ENCODE data around the gene FCGR3B.
"Not testable (repeated sequence)": the region's sequence is repeated elsewhere in the genome, so short reads cannot be mapped to it uniquely, and the experiment has no call there.

Gene FCGR3B

DNA sequence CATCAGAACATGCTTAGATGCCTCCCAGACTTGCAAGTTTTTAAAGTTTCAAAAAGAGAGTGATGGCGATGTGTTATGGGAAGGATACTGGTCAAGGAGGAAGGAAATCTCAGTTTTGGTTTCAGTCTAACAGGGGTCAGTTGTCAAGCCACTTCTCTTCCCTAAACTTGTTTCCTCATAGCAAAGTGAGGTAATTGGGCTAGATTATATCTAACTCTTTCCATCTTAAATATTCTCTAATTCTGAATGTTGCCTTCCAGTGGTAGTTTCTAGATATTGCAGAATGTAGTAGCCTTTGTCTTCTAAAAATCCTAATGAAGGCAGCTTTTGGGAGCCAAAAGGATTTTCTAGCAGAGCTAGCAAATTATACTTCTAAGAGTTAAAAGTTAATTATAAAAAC, 11.7 kb upstream of the FCGR3B start:
- H3K4me3 ChIP-seq (ENCODE audit: low read depth, low read length); DNase-seq (ENCODE audit: low read depth): not testable (repeated sequence)

DNA sequence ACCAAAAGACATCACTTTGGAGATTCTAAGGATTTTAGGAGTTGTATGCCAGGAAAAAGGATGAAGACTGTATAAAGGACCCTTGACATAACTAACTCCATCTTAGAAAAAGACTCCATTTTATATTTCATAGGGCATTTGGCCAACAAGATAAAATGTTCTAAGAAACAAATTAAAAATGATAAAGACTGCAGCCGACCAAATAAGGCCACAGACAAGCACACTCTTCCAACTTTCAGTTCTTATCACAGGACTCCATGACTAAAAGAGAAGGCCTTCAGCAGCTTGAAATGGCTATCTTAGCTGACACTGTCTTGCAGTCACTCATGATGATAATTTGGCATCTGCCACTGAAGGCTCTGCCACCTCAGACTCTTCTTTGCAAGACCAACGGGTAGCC, 8.2 kb upstream of the FCGR3B start:
- not testable (repeated sequence) for H3K4me3 ChIP-seq (ENCODE audit: low read depth, low read length); DNase-seq (ENCODE audit: low read depth)

DNA sequence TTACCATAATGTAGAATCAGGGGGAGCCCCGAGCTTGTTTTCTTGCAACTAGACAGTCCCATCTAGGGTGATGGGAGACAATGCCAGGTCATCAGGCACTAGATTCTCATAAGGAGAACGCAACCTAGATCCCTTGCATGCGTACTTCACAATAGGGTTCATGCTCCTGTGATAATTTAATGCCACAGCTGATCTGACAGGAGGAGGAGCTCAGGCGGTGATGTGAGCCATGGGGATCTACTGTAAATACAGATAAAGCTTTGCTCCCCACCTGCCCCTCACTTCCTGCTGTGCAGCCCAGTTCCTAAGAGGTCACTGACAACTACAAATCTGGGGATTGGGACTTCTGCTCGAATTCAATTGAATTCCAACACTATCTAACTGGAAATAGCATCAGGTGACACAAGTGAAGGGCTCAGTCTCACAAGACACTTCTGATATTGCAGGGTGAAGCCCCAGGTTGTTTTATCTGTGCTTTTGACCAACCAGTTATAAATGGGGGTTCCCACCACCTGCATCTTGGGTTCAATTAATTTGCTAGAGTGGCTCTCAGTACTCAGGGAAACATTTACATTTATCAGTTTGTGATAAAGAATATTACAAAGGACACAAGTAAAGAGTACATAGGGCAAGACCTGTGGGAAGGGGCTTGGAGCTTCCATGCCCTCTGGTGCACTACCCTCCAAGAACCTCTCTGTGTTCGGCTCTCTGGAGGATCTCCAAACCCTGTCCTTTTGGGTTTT, 7.4 kb upstream of the FCGR3B start:
- DNase-seq (ENCODE audit: low read depth); H3K4me3 ChIP-seq (ENCODE audit: low read depth, low read length): not testable (repeated sequence)

DNA sequence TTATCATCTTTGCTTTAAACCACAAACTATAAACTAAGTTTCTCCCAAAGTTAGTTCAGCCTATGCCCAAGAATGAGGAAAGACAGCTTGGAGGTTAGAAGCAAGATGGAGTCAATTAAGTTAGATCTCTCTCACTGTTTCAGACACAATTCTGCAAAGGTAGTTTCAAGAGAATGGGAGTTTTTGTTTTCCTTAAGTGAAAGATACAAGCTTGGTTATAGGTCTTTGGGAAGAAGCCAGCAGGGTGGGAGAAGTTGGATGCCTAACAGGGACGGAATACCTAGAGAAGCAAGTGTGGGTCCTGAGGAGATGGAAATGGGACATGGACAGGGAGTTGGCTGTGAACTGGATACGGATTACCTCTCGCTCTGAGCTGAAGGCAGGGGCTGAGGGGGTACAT, 6.0 kb upstream of the FCGR3B start:
- H3K4me3 ChIP-seq (ENCODE audit: low read depth, low read length); DNase-seq (ENCODE audit: low read depth): not testable (repeated sequence)

DNA sequence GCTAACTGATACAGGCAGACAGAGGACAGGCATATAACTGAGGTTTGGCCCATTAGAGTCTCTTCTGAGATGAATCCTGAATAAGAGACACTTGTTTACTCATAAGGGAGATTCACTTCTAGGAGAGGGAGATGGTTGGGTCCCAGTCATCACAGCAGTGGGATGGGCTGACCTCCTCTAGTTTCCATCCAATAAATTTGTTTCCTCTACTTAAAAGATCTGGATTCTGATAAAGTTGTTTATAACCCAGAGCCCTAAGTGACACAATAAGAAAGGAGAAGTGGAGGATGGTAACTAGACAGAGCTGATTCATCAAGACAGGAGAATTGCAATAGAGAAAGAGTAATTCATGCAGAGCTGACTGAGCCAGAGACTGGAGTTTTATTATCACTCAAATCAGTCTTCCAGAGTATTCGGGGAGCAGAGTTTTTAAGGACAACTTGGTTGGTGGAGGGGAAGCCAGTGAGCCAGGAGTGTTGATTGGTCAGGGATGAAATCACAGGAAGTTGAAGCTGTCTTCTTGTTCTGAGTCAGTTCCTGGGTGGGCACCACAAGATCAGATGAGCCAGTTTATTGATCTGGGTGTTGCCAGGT, 5.3 kb upstream of the FCGR3B start:
- not testable (repeated sequence) for DNase-seq (ENCODE audit: low read depth); H3K4me3 ChIP-seq (ENCODE audit: low read depth, low read length)

DNA sequence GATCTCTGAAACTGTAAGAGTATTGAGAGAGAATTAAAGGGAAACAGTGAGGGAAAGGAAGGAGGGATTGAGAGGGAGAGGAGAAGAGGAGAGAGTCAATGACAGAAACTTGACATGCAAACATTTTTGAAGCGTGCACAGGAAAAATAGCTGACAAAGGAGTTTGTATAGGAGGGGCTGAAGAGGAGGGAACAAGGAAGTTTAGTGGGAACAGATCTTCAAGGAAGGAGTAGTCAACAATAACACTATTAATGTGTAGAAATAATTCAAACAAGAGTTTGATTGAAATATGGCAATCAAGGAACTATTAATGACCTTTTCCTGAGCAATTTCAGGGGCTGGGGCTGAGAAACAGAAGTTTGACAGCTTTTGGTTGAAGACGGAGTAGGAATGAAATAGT, 4.0 kb upstream of the FCGR3B start:
- H3K4me3 ChIP-seq (ENCODE audit: low read depth, low read length); DNase-seq (ENCODE audit: low read depth): not testable (repeated sequence)

DNA sequence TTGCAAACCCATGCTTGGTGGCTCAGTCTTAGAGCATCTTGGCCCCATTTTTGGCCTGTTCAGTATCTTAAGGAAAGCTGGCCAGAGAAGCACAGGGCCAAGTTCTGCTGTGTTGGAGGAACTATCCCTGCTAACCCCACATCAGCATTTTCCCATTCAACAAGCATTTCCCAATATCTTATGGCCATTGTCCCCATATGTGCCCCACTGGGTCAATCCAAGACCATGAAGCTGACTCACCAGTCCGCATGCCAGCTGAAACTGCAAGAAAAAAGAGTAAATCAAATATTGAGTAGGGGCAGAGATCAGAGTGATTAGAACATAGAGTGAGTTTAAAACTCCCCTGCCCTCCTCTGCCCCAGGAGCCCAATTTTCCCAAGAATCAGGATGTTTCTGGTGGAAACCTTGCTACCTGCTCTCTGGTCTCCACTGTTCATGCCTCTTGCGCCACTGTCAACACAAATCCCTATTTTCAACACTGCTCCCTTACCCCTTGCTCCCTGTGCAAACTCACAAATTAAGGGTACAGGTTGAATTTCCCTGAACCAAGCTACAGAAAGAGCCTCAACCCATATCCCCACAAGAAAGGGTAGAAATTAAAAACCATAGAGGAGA, 741 bp downstream of the FCGR3B start:
- H3K4me3 ChIP-seq (ENCODE audit: low read depth, low read length); DNase-seq (ENCODE audit: low read depth): not testable (repeated sequence)

DNA sequence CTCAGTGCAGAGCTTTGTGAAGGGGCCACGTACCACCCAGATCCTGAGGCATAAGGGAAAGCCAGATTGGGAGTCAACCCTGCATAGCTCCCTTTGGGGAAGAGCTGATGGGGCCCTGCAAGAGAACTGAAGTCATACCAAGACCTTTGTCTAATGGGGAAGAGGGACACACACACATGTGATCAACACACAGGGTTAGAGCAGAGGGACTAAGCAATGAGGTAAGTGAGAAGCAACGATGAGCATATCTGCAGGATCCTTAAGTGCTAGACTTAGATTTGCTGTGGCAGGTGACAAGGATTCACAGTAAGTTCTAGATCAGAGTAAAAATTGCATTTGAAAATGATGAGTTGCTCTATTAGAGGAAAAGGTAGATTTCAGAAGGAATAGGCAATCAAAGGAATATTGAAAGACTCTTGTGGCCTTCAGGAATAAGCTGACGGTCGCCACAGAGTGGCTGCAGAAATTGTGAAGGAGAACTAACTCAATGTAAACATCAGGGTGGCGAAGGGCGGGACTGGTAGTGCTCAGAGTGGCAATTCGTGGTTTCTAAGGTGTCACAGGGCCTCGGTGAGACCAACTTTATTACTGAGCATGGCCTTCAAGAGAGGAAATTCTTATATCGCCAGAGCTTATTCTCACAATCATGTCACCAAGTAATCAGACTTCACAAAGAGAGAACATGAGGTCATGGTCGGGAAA, 4.4 kb downstream of the FCGR3B start:
- DNase-seq (ENCODE audit: low read depth); H3K4me3 ChIP-seq (ENCODE audit: low read depth, low read length): not testable (repeated sequence)

DNA sequence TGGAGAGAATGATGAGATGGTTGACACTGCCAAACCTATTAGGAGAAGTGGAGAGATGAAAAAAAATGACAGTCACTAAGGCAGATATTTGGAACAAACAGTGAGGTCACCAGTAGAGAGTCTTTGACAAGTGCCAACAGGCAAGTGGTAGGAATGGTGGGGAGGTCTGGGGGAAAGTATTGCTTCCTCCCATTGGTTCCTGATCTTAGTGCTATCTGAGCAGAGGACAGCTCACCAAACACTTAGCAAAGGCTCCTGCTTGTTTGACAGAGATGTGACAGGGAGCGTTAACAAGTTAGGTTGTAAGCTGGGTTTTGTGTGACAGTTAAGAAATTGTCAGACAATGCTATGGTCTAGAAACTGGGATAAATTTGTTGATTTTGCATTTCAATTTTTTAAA, 6.4 kb downstream of the FCGR3B start:
- DNase-seq (ENCODE audit: low read depth); H3K4me3 ChIP-seq (ENCODE audit: low read depth, low read length): not testable (repeated sequence)

DNA sequence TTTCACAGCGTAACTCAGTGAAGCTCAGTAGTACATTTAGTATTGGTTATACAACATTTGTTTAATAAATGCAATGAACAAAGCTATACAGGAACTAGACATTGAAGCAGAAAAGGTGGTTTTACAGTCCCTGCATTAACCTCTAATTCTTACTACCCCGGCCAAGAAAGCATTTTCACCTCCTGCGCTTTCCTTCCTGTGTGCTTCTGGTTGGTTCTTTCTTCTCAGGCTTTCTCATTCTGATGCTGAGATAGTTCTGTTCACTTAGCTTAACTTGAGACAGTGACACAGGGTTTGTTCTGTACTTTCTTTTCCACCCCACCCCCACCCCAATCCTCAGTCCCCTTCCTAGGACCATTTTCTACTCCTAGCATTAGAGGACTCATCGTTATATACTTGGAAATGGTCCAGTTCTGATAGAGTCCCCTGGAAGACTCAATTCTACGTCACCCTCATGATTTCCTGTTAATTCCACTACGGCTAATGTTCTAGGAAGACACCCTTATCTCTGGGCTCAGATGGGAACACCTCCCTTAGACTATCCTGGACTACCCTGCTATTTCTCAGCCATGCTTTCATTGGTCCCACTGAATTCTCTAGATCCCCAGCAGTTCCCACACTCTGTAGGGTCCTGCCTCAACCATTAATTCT, 7.5 kb downstream of the FCGR3B start:
- not testable (repeated sequence) for H3K4me3 ChIP-seq (ENCODE audit: low read depth, low read length); DNase-seq (ENCODE audit: low read depth)

DNA sequence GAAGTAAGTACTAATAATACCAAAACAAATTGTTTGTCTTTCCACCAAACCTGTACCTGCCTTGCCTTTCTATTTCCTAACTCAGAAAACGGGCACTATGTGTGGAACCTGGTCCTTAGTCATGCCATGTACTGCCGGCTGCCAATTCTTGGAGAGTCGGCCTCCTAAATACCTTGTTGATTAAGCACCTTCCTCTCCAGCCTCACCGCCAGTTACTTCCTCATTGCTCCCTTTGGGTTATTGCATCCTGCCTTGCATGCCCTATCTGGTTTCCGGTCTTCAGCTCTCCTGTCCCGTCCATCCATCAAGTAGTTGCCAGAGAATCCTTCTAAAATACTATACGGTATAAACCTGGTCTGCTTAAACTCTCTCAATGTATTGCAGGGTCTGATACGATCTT, 8.9 kb downstream of the FCGR3B start:
- H3K4me3 ChIP-seq (ENCODE audit: low read depth, low read length); DNase-seq (ENCODE audit: low read depth): not testable (repeated sequence)

DNA sequence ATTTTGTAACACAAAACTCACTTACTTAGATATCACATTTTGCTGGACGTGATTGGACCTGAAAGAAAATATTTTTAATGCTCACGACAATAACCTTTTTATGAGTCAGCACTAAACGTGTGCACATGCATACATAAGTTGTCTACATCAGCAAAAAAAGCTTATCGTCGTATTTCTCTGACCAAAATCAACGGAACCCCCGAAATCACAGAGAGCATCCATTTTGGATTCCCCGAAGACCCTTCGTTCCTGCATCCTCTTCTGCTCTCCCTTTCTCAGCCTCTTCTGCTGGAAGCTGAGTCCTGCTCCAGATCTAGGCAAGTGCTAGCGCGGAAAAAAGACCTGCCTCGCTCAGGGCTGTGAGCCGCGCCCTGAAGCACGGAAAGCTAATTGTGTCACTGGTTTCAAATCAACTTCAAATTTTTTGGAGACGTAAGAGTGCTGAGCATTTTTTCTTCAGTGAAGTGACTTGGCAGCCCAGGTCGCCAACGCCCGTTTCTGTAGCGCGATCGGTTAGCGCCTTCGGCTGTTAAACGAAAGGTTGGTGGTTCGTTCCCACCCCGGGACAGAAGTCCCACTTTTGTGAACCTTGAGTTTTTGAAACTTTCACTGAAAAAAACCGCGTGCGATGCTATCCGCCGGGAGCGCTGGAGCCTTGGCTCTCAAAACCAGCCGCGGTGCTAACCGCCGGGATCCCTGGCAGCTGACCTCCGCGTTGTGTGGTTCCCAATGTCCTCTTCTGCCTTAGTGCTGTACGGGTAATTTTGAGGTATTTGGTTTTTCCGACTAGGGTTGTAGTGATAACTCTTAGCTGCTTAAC, 9.6 kb downstream of the FCGR3B start:
- peak; percentile 40 for DNase-seq (ENCODE audit: low read depth)
- H3K4me3 ChIP-seq (ENCODE audit: low read depth, low read length): peak overlapping the region; percentile 48

DNA sequence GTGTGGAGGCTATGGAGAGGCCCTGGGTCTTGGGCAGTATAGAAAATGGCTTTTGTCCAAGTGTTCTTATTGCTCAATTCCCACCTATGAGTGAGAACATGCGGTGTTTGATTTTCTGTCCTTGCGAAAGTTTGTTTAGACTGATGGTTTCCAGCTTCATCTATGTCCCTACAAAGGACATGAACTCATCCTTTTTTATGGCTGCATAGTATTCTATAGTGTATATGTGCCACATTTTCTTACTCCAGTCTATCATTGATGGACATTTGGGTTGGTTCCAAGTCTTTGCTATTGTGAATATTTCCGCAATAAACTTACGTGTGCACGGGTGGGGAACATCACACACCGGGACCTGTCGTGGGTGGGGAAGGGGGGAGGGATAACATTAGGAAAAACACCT, 10.6 kb downstream of the FCGR3B start:
- not testable (repeated sequence) for H3K4me3 ChIP-seq (ENCODE audit: low read depth, low read length); DNase-seq (ENCODE audit: low read depth)

DNA sequence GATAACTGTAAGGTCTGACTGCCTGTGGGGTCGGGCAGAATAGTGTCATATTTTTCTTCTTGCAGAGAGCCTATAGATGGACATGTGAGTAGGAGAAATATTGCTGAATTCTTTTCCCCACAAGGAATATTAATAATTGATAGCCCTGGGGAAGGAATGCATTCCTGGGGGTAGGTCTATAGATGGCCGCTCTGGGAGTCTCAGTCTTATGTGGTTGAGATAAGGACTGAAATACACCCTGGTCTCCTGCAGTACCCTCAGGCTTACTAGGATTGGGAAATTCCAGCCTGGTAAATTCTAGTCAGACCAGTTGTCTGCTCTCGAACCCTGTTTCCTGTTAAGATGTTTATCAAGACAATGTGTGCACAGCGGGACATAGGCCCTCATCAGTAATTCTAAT, 12.5 kb downstream of the FCGR3B start:
- DNase-seq (ENCODE audit: low read depth); H3K4me3 ChIP-seq (ENCODE audit: low read depth, low read length): not testable (repeated sequence)

DNA sequence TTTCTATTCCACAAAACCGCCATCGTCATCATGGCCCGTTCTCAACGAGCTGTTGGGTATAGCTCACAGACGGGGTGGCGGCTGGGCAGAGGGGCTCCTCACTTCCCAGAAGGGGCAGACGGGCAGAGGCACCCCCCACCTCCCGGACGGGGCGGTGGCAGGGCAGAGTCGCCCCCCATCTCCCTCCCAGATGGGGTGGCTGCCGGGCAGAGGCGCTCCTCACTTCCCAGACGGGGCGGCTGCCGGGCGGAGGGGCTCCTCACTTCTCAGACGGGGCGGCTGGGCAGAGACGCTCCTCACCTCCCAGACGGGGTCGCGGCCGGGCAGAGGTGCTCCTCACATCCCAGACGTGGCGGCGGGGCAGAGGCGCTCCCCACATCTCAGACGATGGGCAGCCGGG, 14.6 kb downstream of the FCGR3B start:
- not testable (repeated sequence) for H3K4me3 ChIP-seq (ENCODE audit: low read depth, low read length)

DNA sequence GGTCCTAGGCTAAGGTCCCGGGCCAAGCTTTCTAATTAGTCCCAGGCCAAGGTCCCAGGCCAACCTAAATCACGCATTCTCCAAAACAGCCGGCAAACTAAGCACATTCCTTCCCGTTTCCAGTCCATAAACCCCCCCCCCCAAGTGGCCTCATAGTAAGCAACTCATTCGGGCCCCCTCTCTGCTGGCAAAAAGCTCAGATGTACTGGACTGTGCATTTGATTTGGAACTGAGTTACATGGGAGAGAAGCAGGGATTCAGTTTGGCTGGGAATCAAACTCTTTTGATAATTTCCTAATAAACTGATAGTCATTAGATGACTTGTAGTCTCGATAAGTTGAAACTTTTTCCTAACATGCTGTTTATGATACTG, 17.8 kb downstream of the FCGR3B start:
- not testable (repeated sequence) for DNase-seq (ENCODE audit: low read depth)
- peak overlapping the region; percentile 57 for H3K4me3 ChIP-seq (ENCODE audit: low read depth, low read length)

More for the DNA sequence above, 14.6 kb downstream of the FCGR3B start:
- not testable (repeated sequence) for DNase-seq (ENCODE audit: low read depth)

DNA sequence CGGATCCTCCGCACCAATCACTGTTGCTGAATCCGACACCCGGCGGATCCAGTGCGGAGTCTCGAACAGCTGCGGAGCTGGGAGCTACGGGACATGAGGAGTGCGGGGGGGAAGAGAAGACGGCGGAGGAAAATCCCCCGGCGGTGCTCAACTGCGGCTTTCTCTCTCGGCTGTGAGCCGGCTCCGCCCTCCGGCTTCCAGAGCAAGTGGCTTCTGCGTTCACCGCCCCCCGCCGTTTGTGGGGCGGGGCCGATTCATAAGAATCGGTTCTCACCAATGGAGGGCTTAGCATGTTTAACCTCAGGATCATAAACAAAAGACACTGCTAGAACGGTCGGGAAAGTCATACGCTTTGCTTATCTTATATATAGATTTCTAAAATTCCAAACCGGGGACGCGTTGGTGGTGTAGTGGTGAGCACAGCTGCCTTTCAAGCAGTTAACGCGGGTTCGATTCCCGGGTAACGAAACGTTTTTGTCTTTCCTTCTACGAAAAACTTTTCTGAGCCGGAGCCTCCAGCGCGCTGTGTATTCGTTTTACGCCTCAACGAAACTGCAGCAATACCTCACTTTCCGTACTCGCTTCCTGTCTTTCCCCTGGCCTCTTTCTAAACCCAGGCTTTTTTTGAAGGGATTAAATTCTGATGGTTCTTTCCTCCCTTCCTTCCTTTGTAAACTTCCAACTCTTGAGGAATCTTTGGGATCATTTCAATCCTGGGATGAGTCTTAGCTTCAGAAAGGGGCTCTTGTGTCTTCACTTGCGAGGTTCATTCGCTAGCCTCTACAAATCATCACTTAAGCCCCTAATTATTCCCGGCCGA, 18.4 kb downstream of the FCGR3B start:
- peak; percentile 93 for DNase-seq (ENCODE audit: low read depth)
- peak overlapping the region; percentile 57 for H3K4me3 ChIP-seq (ENCODE audit: low read depth, low read length)

DNA sequence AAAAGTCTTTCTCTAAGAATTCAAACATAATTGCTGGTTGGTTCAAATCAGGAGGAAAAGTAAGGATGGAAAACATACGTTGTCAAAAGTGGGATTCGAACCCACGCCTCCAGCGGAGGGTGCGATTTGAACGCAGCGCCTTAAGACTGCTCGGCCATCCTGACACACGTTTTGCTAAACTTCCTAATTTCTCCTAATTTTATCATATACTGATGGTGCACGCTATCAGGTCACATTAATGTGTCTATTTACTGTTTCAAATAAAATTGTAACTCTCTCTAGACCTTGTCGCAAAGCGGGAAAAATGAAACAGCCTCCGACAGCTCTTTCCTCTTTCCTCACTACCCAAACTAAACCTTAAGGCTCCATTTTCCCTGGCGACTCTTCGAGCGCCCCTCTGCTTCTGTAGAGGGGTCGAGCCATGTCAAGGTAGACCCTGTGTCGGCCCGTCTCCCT, 19.1 kb downstream of the FCGR3B start:
- H3K4me3 ChIP-seq (ENCODE audit: low read depth, low read length): peak overlapping the region; percentile 57
- DNase-seq (ENCODE audit: low read depth): not testable (repeated sequence)
